Activated T-helper 2 cell treated with anti-CD3 and anti-CD28 coated beads, Interferon-gamma antibody, Interleukin-2, Interleukin-4, amounts not matched to agents 10 μg/mL and 5 μg/mL and 100 μg/mL, durations not matched to agents 14 hours and 24 hours and 36 hours (primary cell): Measurements from ENCODE around the gene PSME3IP1. TPM values are rescaled to one million over a fixed set of nuclear protein-coding genes. Genes with fewer than 3 reads are reported as not detected.

Experiments
- DNase-seq: peaks from one replicate; pipeline ENCODE4 v3.0.0; 2021; ENCODE audit warnings: low spot score
- H3K27ac Mint-ChIP-seq: one replicate; pipeline ENCODE4 v1.8.0; 2021; ENCODE audit warnings: mixed read lengths
- H3K27me3 Mint-ChIP-seq: one replicate; pipeline ENCODE4 v1.8.0; 2021; ENCODE audit warnings: low read depth, mixed read lengths
- H3K36me3 Mint-ChIP-seq: one replicate; pipeline ENCODE4 v1.8.0; 2021; ENCODE audit warnings: low read depth, mixed read lengths
- H3K4me1 Mint-ChIP-seq: one replicate; pipeline ENCODE4 v1.8.0; 2021; ENCODE audit warnings: low read depth, mixed read lengths
- H3K4me3 Mint-ChIP-seq: one replicate; pipeline ENCODE4 v1.8.0; 2021; ENCODE audit warnings: low read depth, mild to moderate bottlenecking, moderate library complexity, mixed read lengths
- H3K9me3 Mint-ChIP-seq: one replicate; pipeline ENCODE4 v1.8.0; 2021; ENCODE audit warnings: mixed read lengths
- intact Hi-C: fragments of 100-400 bp; cut with micrococcal nuclease; formaldehyde crosslinking; loops from one replicate; pipeline ENCODE4 v1.15.1; 2023
- total RNA-seq: library from RNA; stranded (reverse); gene quantifications from 2 replicates; pipeline ENCODE4 v1.2.3, GENCODE V29; 2022

The PSME3IP1 gene
- total RNA-seq, 1 donor from 2014 or later, result 125 TPM

GRCh38 chr16:57102888-57103851, 82.7 kb downstream of the PSME3IP1 start:
- intact Hi-C loops, result no loop called here
- no peaks in the 10 kb centered on the region for H3K9me3 Mint-ChIP-seq
- H3K4me3 Mint-ChIP-seq, result no peak overlapping the region
- H3K4me1 Mint-ChIP-seq, result peaks cover 21% of the 10 kb centered on the region
- H3K27ac Mint-ChIP-seq, result no peak overlapping the region
- H3K36me3 Mint-ChIP-seq, result no peaks in the 10 kb centered on the region
- no peak for DNase-seq
- peaks cover 2% of the 10 kb centered on the region for H3K27me3 Mint-ChIP-seq

Other genes starting within 250 kb of the PSME3IP1 start
- not detected in 2 replicates for gene CETP, start 224.1 kb downstream of the PSME3IP1 start, total RNA-seq
- gene NLRC5, start 196.5 kb downstream of the PSME3IP1 start, total RNA-seq, result 166 and 169 TPM in 2 replicates
- 7.6 and 9.9 TPM in 2 replicates for gene CPNE2, start 93.5 kb downstream of the PSME3IP1 start, total RNA-seq
- 33.3 and 43.0 TPM in 2 replicates for gene RSPRY1, start 290 bp upstream of the PSME3IP1 start, total RNA-seq
- gene ARL2BP, start 59.2 kb upstream of the PSME3IP1 start, total RNA-seq, result 28.1 and 31.2 TPM in 2 replicates
- 0.30 and 0.34 TPM in 2 replicates for gene PLLP, start 98.6 kb upstream of the PSME3IP1 start, total RNA-seq
- gene CCL22, start 172.7 kb upstream of the PSME3IP1 start, total RNA-seq, result 32.5 and 34.3 TPM in 2 replicates
- not detected in 2 replicates for gene CX3CL1, start 186.5 kb upstream of the PSME3IP1 start, total RNA-seq
- gene CCL17, start 218.7 kb upstream of the PSME3IP1 start, total RNA-seq, result 0.37 and 1.3 TPM in 2 replicates